ENCODE data around the gene CENPF. TPM values are rescaled to one million over a fixed set of nuclear protein-coding genes. Genes with fewer than 3 reads are reported as not detected.

Gene CENPF
- total RNA-seq, 4 donors from 2014 or later, result 2.5 to 7.0 (median 3.0) TPM

- DNase-seq (ENCODE audit: low spot score in 2 of 2), result no peak
- intact Hi-C loops (cut with DNase I; ENCODE audit: low total_unique reads), result no loop called here
- TF ChIP-seq CTCF (IDR thresholded peaks at IDR 0.05) (no peak), POLR2A (IDR thresholded peaks at IDR 0.05) (no peak)
Observed at GRCh38 chr1:214617843-214618242, 14.8 kb downstream of the CENPF start.

GRCh38 chr1:214621236-214621635 is 18.2 kb downstream of the CENPF start:
- TF ChIP-seq CTCF (IDR thresholded peaks at IDR 0.05) (no peak), POLR2A (IDR thresholded peaks at IDR 0.05) (no peak)
- no peak for DNase-seq (ENCODE audit: low spot score in 2 of 2)
- 90 to 98% methylated on average over 2 of the region's 2 CpGs for WGBS, 2 donors
- no peak overlapping the region for H3K4me3 ChIP-seq (ENCODE audit: low read depth, poor library complexity, severe bottlenecking)
- intact Hi-C loops (cut with DNase I; ENCODE audit: low total_unique reads), result no loop called here

More at GRCh38 chr1:214617843-214618242, 14.8 kb downstream of the CENPF start:
- H3K4me3 ChIP-seq (ENCODE audit: low read depth, poor library complexity, severe bottlenecking), result no peak overlapping the region
- WGBS, 2 donors, result 88 to 96% methylated on average over 6 of the region's 6 CpGs

DNA sequence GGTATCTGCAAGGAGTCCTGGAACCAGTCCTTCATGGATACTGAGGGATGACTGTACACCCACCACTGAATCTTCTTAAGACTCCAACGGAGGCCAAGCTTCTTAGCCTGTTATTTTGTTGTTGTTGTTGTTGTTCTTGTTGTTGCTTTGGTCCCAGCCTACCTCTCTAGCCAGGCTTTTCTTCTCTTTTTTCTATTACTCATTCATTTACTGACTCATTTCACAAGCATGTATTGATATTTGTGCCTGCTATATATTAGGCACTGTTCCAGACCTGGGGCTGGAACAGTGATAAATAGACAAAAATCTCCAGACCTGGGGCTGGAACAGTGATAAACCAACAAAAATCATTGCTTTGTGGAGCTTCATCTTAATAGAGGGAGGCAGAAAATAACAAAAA is 20.4 kb downstream of the CENPF start:
- intact Hi-C loops (cut with DNase I; ENCODE audit: low total_unique reads), result no loop called here
- TF ChIP-seq CTCF (IDR thresholded peaks at IDR 0.05) (no peak), POLR2A (IDR thresholded peaks at IDR 0.05) (no peak)
- no peak for DNase-seq (ENCODE audit: low spot score in 2 of 2)
- 70 to 88% methylated on average over 1 of the region's 1 CpG for WGBS, 2 donors
- no peak overlapping the region for H3K4me3 ChIP-seq (ENCODE audit: low read depth, poor library complexity, severe bottlenecking)

DNA sequence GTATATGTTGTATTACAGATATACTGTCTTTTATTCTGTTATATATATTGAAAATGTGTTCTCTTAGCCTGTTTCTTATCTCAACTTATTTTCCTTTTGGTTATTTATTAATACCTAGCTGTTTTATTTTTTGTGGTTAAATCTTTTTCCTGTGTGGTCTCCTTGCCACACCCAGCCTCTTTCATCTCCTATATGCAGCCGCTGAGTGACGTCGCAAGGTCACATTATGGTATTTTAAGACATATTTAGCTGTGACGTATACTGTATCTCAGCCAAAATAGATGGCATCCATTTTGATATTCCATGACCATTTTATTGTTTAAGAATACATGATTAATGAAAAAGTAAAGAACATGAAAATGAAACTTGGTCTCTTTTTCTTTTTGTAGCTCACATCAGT is 29.1 kb downstream of the CENPF start:
- 94% methylated on average over 4 of the region's 4 CpGs for WGBS, 2 donors
- no peak overlapping the region for H3K4me3 ChIP-seq (ENCODE audit: low read depth, poor library complexity, severe bottlenecking)
- intact Hi-C loops (cut with DNase I; ENCODE audit: low total_unique reads), result loop anchor here (10.0 kb wide), 1 partner anchor 893 kb away; no protein-coding TSS in a partner anchor
- TF ChIP-seq CTCF (IDR thresholded peaks at IDR 0.05), result no peak
- no peak for TF ChIP-seq POLR2A (IDR thresholded peaks at IDR 0.05)
- DNase-seq (ENCODE audit: low spot score in 2 of 2), result no peak

GRCh38 chr1:214633686-214634085 is 30.7 kb downstream of the CENPF start:
- 82 to 83% methylated on average over 5 of the region's 5 CpGs for WGBS, 2 donors
- no peak for DNase-seq (ENCODE audit: low spot score in 2 of 2)
- TF ChIP-seq POLR2A (IDR thresholded peaks at IDR 0.05) (no peak), CTCF (IDR thresholded peaks at IDR 0.05) (no peak)
- intact Hi-C loops (cut with DNase I; ENCODE audit: low total_unique reads), result loop anchor here (10.0 kb wide), 1 partner anchor 891 kb away; no protein-coding TSS in a partner anchor
- no peak overlapping the region for H3K4me3 ChIP-seq (ENCODE audit: low read depth, poor library complexity, severe bottlenecking)

GRCh38 chr1:214634267-214634666 is 31.3 kb downstream of the CENPF start:
- intact Hi-C loops (cut with DNase I; ENCODE audit: low total_unique reads), result loop anchor here (10.0 kb wide), 1 partner anchor 891 kb away; no protein-coding TSS in a partner anchor
- no peak for DNase-seq (ENCODE audit: low spot score in 2 of 2)
- H3K4me3 ChIP-seq (ENCODE audit: low read depth, poor library complexity, severe bottlenecking), result no peak overlapping the region
- TF ChIP-seq POLR2A (IDR thresholded peaks at IDR 0.05), result no peak
- no peak for TF ChIP-seq CTCF (IDR thresholded peaks at IDR 0.05)
